H1 (cell line): ENCODE data around the gene DGKD. TPM values are rescaled to one million over a fixed set of nuclear protein-coding genes. Genes with fewer than 3 reads are reported as not detected.

ENCODE experiments used
- CTCF ChIA-PET: fragments of 300-600 bp; sonication (Branson Sonifier 250); formaldehyde crosslinking; loops from one replicate; lab custom pipeline; 2021; ENCODE audit not compliant: partially characterized antibody; lab: Charles Lee
- POLR2A ChIA-PET: fragments of 300-600 bp; sonication (Branson Sonifier 250); formaldehyde crosslinking; loops from one replicate; lab custom pipeline; 2021; ENCODE audit warnings: inconsistent platforms; ENCODE audit not compliant: partially characterized antibody; lab: Charles Lee
- DNase-seq, 2 experiments: peaks; one replicate each; pipeline versions ENCODE4 v3.0.0 to v3.0.0-alpha.2; 2010 to 2022; ENCODE audit warnings: low spot score in 2 of 2, low read depth in 1 of 2, mixed read lengths in 1 of 2
- FAIRE-seq: peaks from 2 replicates; lab custom pipeline; 2011; peaks lifted over from hg19 to GRCh38; lab: Jason Lieb, UNC
- H2AFZ ChIP-seq: 2 replicates; pipeline ENCODE4 v1.8.1; 2012; ENCODE audit warnings: low read length, inconsistent platforms
- H2AK5ac ChIP-seq: 2 replicates; pipeline ENCODE4 v1.6.1; 2013; ENCODE audit warnings: low read depth, low read length
- H2BK120ac ChIP-seq: replicated peaks from 2 replicates; pipeline ENCODE3; 2013; ENCODE audit warnings: low read depth, low read length, inconsistent platforms
- H2BK12ac ChIP-seq: 2 replicates; pipeline ENCODE4 v1.6.1; 2013; ENCODE audit warnings: low read depth, low read length
- H2BK15ac ChIP-seq: 2 replicates; pipeline ENCODE4 v1.6.1; 2013; ENCODE audit warnings: low read length
- H2BK20ac ChIP-seq: 2 replicates; pipeline ENCODE4 v1.6.1; 2013; ENCODE audit warnings: low read length
- H2BK5ac ChIP-seq: 2 replicates; pipeline ENCODE4 v1.6.1; 2013; ENCODE audit warnings: low read depth, low read length
- H3K14ac ChIP-seq: 2 replicates; pipeline ENCODE4 v1.6.1; 2013; ENCODE audit warnings: inconsistent platforms; ENCODE audit not compliant: insufficient read length
- H3K18ac ChIP-seq: 2 replicates; pipeline ENCODE4 v1.6.1; 2013; ENCODE audit warnings: low read length; ENCODE audit errors: extremely low read depth
- H3K23ac ChIP-seq: 2 replicates; pipeline ENCODE4 v1.6.1; 2013; ENCODE audit warnings: inconsistent platforms; ENCODE audit not compliant: insufficient read length
- H3K23me2 ChIP-seq: 2 replicates; pipeline ENCODE4 v1.6.1; 2013; ENCODE audit warnings: low read depth, low read length
- H3K27ac ChIP-seq: 2 replicates; pipeline ENCODE4 v1.6.1; 2011; ENCODE audit warnings: low read depth, low read length, inconsistent platforms
- H3K27me3 ChIP-seq, 4 experiments: replicated peaks in 1 of 4; 1 replicate in 1 of 4; 2 replicates in 3 of 4; pipeline versions ENCODE4 v1.6.1 to v1.8.1; 2011 to 2013; ENCODE audit warnings: low read length in 3 of 4, mild to moderate bottlenecking in 3 of 4, inconsistent platforms in 2 of 4, mixed read lengths in 2 of 4, moderate library complexity in 1 of 4; ENCODE audit not compliant: control insufficient read depth in 3 of 4, insufficient read depth in 3 of 4; ENCODE audit errors: extremely low read depth in 1 of 4
- H3K36me3 ChIP-seq, 4 experiments: 2 replicates each; pipeline versions ENCODE4 v1.6.1 to v1.8.1; 2011 to 2013; ENCODE audit warnings: mild to moderate bottlenecking in 4 of 4, low read length in 3 of 4, moderate library complexity in 2 of 4, control low read depth in 1 of 4, inconsistent platforms in 1 of 4; ENCODE audit not compliant: insufficient read depth in 4 of 4, control insufficient read depth in 2 of 4
- H3K4ac ChIP-seq: replicated peaks from 2 replicates; pipeline ENCODE3; 2013; ENCODE audit warnings: low read length, low read depth, mixed read lengths, inconsistent platforms; ENCODE audit not compliant: insufficient read length
- H3K4me1 ChIP-seq, 4 experiments: replicated peaks in 1 of 4; 1 replicate in 1 of 4; 2 replicates in 3 of 4; pipeline versions ENCODE4 v1.6.1 to v1.8.1; 2011 to 2013; ENCODE audit warnings: low read length in 3 of 4, inconsistent platforms in 2 of 4, mixed read lengths in 1 of 4; ENCODE audit not compliant: insufficient read depth in 4 of 4, control insufficient read depth in 3 of 4
- H3K4me2 ChIP-seq, 2 experiments: 2 replicates each; pipeline versions ENCODE4 v1.6.1 to v1.8.1; 2011 to 2013; ENCODE audit warnings: low read depth in 2 of 2, low read length in 2 of 2, control low read depth in 1 of 2, inconsistent platforms in 1 of 2, mild to moderate bottlenecking in 1 of 2; ENCODE audit not compliant: insufficient read depth in 1 of 2
- H3K4me3 ChIP-seq, 4 experiments: fragments of 200-600, 300-600 bp in 1 of 4; sonication (generic), shearing (Covaris generic), sonication (Bioruptor Twin) in 1 of 4; 2 replicates each; pipeline versions ENCODE4 v1.5.1 to v1.8.1; 2011 to 2016; ENCODE audit warnings: low read length in 4 of 4, low read depth in 3 of 4, control low read depth in 2 of 4, inconsistent platforms in 2 of 4, mild to moderate bottlenecking in 2 of 4, mixed read lengths in 1 of 4, moderate library complexity in 1 of 4; ENCODE audit not compliant: insufficient read depth in 2 of 4; ENCODE audit errors: extremely low read depth in 1 of 4
- H3K56ac ChIP-seq: replicated peaks from 2 replicates; pipeline ENCODE3; 2013; ENCODE audit warnings: low read depth, mild to moderate bottlenecking, mixed read lengths, low read length, inconsistent platforms; ENCODE audit not compliant: insufficient read length
- H3K79me1 ChIP-seq: 2 replicates; pipeline ENCODE4 v1.6.1; 2013; ENCODE audit warnings: low read depth, low read length, control low read depth
- H3K79me2 ChIP-seq, 2 experiments: 2 replicates each; pipeline versions ENCODE4 v1.6.1 to v1.8.1; 2012 to 2013; ENCODE audit warnings: low read length in 2 of 2, mild to moderate bottlenecking in 2 of 2, inconsistent platforms in 1 of 2; ENCODE audit not compliant: insufficient read depth in 2 of 2, control insufficient read depth in 1 of 2
- H3K9ac ChIP-seq, 4 experiments: replicated peaks in 1 of 4; 1 replicate in 1 of 4; 2 replicates in 3 of 4; pipeline versions ENCODE4 v1.6.1 to v1.8.1; 2011 to 2013; ENCODE audit warnings: low read depth in 3 of 4, low read length in 3 of 4, control low read depth in 2 of 4, mild to moderate bottlenecking in 2 of 4, moderate library complexity in 2 of 4, inconsistent platforms in 1 of 4; ENCODE audit errors: extremely low read depth in 1 of 4
- H3K9me3 ChIP-seq, 2 experiments: 2 replicates each; pipeline versions ENCODE4 v1.6.1 to v1.8.1; 2012 to 2013; ENCODE audit warnings: mild to moderate bottlenecking in 2 of 2, moderate library complexity in 2 of 2, control low read depth in 1 of 2, inconsistent platforms in 1 of 2, low read depth in 1 of 2, low read length in 1 of 2, mixed read lengths in 1 of 2; ENCODE audit not compliant: insufficient read depth in 2 of 2
- H4K20me1 ChIP-seq, 2 experiments: replicated peaks in 1 of 2; 2 replicates each; pipeline versions ENCODE3 to v1.8.1; 2011 to 2013; ENCODE audit warnings: inconsistent platforms in 2 of 2, low read length in 2 of 2, mild to moderate bottlenecking in 1 of 2; ENCODE audit not compliant: insufficient read depth in 2 of 2, control insufficient read depth in 1 of 2
- H4K5ac ChIP-seq: 2 replicates; pipeline ENCODE4 v1.6.1; 2013; ENCODE audit warnings: low read length, low read depth, mixed read lengths, inconsistent platforms; ENCODE audit not compliant: insufficient read length
- H4K8ac ChIP-seq: 2 replicates; pipeline ENCODE4 v1.8.0; 2013; ENCODE audit warnings: mild to moderate bottlenecking, moderate library complexity, low read length, inconsistent platforms; ENCODE audit not compliant: insufficient read depth; ENCODE audit errors: extremely low read depth
- H4K91ac ChIP-seq: replicated peaks from 2 replicates; pipeline ENCODE3; 2013; ENCODE audit warnings: low read length, mixed read lengths, inconsistent platforms; ENCODE audit not compliant: insufficient read length
- CHD1 ChIP-seq: IDR thresholded peaks from 2 replicates; pipeline ENCODE4 v1.6.1; 2012; ENCODE audit warnings: low read depth, low read length, improper control_type of control experiment
- EZH2 ChIP-seq: fragments of 200-600 bp; sonication (generic); IDR thresholded peaks from 2 replicates; pipeline ENCODE4 v1.7.1; 2012; ENCODE audit warnings: low read depth, mild to moderate bottlenecking, moderate library complexity, low read length, inconsistent platforms; ENCODE audit not compliant: severe bottlenecking
- FOSL1 ChIP-seq: IDR thresholded peaks from 2 replicates; pipeline ENCODE4 v1.6.1; 2011; ENCODE audit warnings: mild to moderate bottlenecking, low read depth, low read length, moderate library complexity; ENCODE audit not compliant: insufficient read depth
- GTF2F1 ChIP-seq: IDR thresholded peaks from 2 replicates; pipeline ENCODE4 v1.6.1; 2012; ENCODE audit warnings: low read depth, low read length, improper control_type of control experiment, borderline replicate concordance
- PHF8 ChIP-seq: fragments of 200-600 bp; sonication (generic); conservative IDR thresholded peaks from 2 replicates; pipeline ENCODE4 v1.7.1; 2012; ENCODE audit warnings: low read depth, mild to moderate bottlenecking, inconsistent platforms, low read length, moderate library complexity
- RFX5 ChIP-seq: IDR thresholded peaks from 2 replicates; pipeline ENCODE4 v1.6.1; 2011; ENCODE audit warnings: low read depth, low read length, improper control_type of control experiment, borderline replicate concordance
- RNF2 ChIP-seq: fragments of 200-900, 300-1000 bp; sonication (generic); IDR thresholded peaks from 2 replicates; pipeline ENCODE4 v1.7.1; 2016; ENCODE audit warnings: borderline replicate concordance, low read depth, mild to moderate bottlenecking, antibody characterized with exemption, low read length; ENCODE audit not compliant: poor library complexity, severe bottlenecking; ENCODE audit errors: missing control alignments
- SAP30 ChIP-seq: fragments of 300-600 bp; sonication (generic); IDR thresholded peaks from 2 replicates; pipeline ENCODE4 v1.7.1; 2012; ENCODE audit warnings: low read length, moderate library complexity, mild to moderate bottlenecking, inconsistent platforms; ENCODE audit not compliant: insufficient read depth, insufficient replicate concordance
- SP1 ChIP-seq: IDR thresholded peaks from 2 replicates; pipeline ENCODE4 v1.6.1; 2011; ENCODE audit warnings: low read depth, low read length
- TEAD4 ChIP-seq: IDR thresholded peaks from 2 replicates; pipeline ENCODE4 v1.6.1; 2012; ENCODE audit warnings: low read depth, low read length, inconsistent platforms, mixed read lengths
- WGBS, 2 experiments: shearing (Covaris generic) in 1 of 2; methylation state at CpG; one replicate each; pipeline versions ENCODE4 v1.1.6 to v1.1.7; 2013 to 2015; ENCODE audit warnings: low lambda C conversion rate in 2 of 2, mixed read lengths in 2 of 2, inconsistent platforms in 1 of 2, low coverage in 1 of 2, missing lambda C conversion rate in 1 of 2; ENCODE audit not compliant: insufficient replicate concordance in 2 of 2, insufficient coverage in 1 of 2, insufficient read length in 1 of 2; ENCODE audit errors: extremely low coverage in 1 of 2, missing lambda C conversion rate in 1 of 2; 5-methylcytosine and 5-hydroxymethylcytosine counted together
- polyA plus RNA-seq, 7 experiments: library from polyadenylated mRNA; depleted of rRNA in 3 of 7; stranded (reverse) in 5 of 7; unstranded in 2 of 7; fragments of >200 nt in 5 of 7; fragments of 200-250 nt in 2 of 7; gene quantifications; 1 replicate in 5 of 7; 2 replicates in 1 of 7; 4 replicates in 1 of 7; pipeline versions ENCODE4 v1.2.1 to v1.2.3, GENCODE V29; 2011 to 2013; ENCODE audit warnings: missing spikeins in 2 of 7, mixed read lengths in 2 of 7
- total RNA-seq: library from RNA; stranded (reverse); fragmentation: NEBNext Ultra II Directional; extraction: Animal tissue kit (Norgen Biotek cat#: 25700); gene quantifications from 2 replicates; pipeline ENCODE4 v1.2.1, GENCODE V29; 2021
- TF ChIP-seq, protein P1 (sequence below): IDR thresholded peaks from 2 replicates; pipeline ENCODE4 v1.6.1; 2012; ENCODE audit warnings: inconsistent platforms
- TF ChIP-seq, protein P2 (sequence below): IDR thresholded peaks from 2 replicates; pipeline ENCODE4 v1.6.1; 2011; ENCODE audit warnings: low read depth, mild to moderate bottlenecking, low read length; ENCODE audit not compliant: insufficient read depth

The DGKD gene
- total and polyA plus RNA-seq, 2 of the 8 experiments (the other 6 are each of a cell fraction or from before 2014, with no cell fraction given): 7.7 to 30.9 TPM

DNA sequence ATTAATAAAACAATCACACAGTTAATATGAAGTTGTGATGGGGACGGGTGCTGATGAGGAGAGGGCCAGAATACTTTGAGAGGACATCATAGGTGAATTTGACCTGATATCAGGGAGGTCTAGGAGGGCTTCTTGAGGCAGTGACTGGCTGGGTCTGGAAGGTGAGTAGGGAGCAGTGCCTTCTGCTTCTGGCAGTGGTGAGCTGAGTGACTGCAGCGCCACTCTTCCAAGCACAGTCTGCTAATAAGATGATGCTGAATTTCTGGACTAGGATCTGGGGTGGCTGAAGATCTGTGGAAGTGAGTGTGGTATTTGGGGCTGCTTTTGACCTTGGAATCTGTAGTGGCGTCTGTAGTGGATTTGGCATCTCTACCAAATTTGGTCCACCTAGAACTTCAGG, 5.5 kb downstream of the DGKD start:
- no peak overlapping the region for H3K14ac ChIP-seq
- H3K79me1 ChIP-seq: peaks cover 3% of the 10 kb centered on the region; the same call in 1 of the 2 replicates
- H2BK5ac ChIP-seq: no peak overlapping the region
- H4K8ac ChIP-seq: no peak overlapping the region
- H3K4me3 ChIP-seq: no peak overlapping the region
- H3K56ac ChIP-seq: no peak overlapping the region
- no peak overlapping the region for H3K9ac ChIP-seq
- H4K91ac ChIP-seq: no peak overlapping the region
- H4K20me1 ChIP-seq: peaks cover 8 to 16% of the 10 kb centered on the region in 2 experiments
- peaks cover 0 to 35% of the 10 kb centered on the region in 2 experiments; a peak in 2 of 4 replicates for H3K79me2 ChIP-seq
- CTCF ChIA-PET: interaction anchor here (1.2 to 1.7 kb wide), 2 partner anchors 16 to 84 kb away, joined by 3 to 5 read pairs; no protein-coding TSS in a partner anchor
- FAIRE-seq (no peak), DNase-seq (no peak)
- no peaks in the 10 kb centered on the region for H3K36me3 ChIP-seq
- H4K5ac ChIP-seq: no peak overlapping the region
- POLR2A ChIA-PET: interaction anchor here (1.2 kb wide), 1 partner anchor 21 kb away, joined by 3 read pairs; no protein-coding TSS in a partner anchor
- H3K9me3 ChIP-seq: no peaks in the 10 kb centered on the region
- 91% methylated on average over 3 of the region's 3 CpGs; no CpG with 5 or more reads in 1 of the 2 experiments for WGBS, 2 experiments
- H2BK15ac ChIP-seq: no peak overlapping the region
- no peak overlapping the region for H2AFZ ChIP-seq
- no peaks in the 10 kb centered on the region for H3K4me1 ChIP-seq
- H3K4me2 ChIP-seq: no peak overlapping the region
- no peak overlapping the region for H3K18ac ChIP-seq
- no peak overlapping the region for H2BK20ac ChIP-seq
- H3K27me3 ChIP-seq: peaks cover 0 to 12% (median 6%) of the 10 kb centered on the region in 4 experiments; a peak in 5 of 7 replicates
- no peak overlapping the region for H2AK5ac ChIP-seq
- no peak overlapping the region for H2BK120ac ChIP-seq
- H3K27ac ChIP-seq: no peak overlapping the region
- no peak overlapping the region for H3K4ac ChIP-seq
- H3K23me2 ChIP-seq: peaks cover 6% of the 10 kb centered on the region
- H2BK12ac ChIP-seq: no peak overlapping the region
- no peak overlapping the region for H3K23ac ChIP-seq
- TF ChIP-seq, protein P1, sequence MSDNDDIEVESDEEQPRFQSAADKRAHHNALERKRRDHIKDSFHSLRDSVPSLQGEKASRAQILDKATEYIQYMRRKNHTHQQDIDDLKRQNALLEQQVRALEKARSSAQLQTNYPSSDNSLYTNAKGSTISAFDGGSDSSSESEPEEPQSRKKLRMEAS: no peak
- TF ChIP-seq FOSL1 (no peak), RFX5 (no peak), RNF2 (no peak), SP1 (no peak), EZH2 (no peak), TEAD4 (no peak), PHF8 (no peak), SAP30 (no peak), CHD1 (no peak), GTF2F1 (no peak)
- TF ChIP-seq, protein P2, sequence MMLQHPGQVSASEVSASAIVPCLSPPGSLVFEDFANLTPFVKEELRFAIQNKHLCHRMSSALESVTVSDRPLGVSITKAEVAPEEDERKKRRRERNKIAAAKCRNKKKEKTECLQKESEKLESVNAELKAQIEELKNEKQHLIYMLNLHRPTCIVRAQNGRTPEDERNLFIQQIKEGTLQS: no peak
